GM18520 (cell line): ENCODE results near the gene CAPN6.

Experiments used
- ATAC-seq: cut with Tn5 transposase; IDR thresholded peaks from one replicate; pipeline ENCODE4 v1.9.1; 2021; ENCODE audit not compliant: unreplicated experiment

Gene CAPN6

GRCh38 chrX:111200327-111200726, 70.0 kb downstream of the CAPN6 start:
- no peak for ATAC-seq

GRCh38 chrX:111199505-111199904, 70.8 kb downstream of the CAPN6 start:
- no peak for ATAC-seq
